ENCODE data around the gene TENT4A.

TENT4A gene

DNA sequence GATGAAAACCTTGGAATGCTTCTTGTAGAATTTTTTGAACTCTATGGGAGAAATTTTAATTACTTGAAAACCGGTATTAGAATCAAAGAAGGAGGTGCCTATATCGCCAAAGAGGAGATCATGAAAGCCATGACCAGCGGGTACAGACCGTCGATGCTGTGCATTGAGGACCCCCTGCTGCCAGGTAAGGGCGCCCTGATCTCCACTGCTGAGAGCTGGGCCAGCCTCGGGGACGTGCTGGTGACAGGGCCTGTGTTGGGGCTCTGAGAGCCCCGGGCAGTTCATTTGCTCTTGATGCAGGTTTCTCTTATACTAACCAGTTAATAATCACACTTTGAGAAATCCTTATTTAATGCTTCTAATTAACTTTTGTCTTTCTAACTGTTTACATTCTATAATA is 33.0 kb downstream of the TENT4A start:
- Histone ChIP-seq H3K27me3 (ENCODE audit: insufficient read depth, low read length, poor library complexity) (no peaks in the 10 kb centered on the region), H3K36me3 (ENCODE audit: insufficient read depth, low read length) (peaks cover 96% of the 10 kb centered on the region), H3K9me3 (ENCODE audit: insufficient read depth, low read length, severe bottlenecking) (no peaks in the 10 kb centered on the region), H4K20me1 (ENCODE audit: insufficient read depth, low read length) (peaks cover 82% of the 10 kb centered on the region), H3K4me1 (ENCODE audit: insufficient read depth, low read length) (no peaks in the 10 kb centered on the region), H3K4me3 (ENCODE audit: low read depth in 1 of 2, low read length in 2 of 2) (no peak overlapping the region), H2AFZ (ENCODE audit: low read depth, low read length) (no peak overlapping the region), H3K9ac (ENCODE audit: low read depth, low read length) (no peak overlapping the region), H3K27ac (ENCODE audit: low read length) (no peak overlapping the region), H3K4me2 (ENCODE audit: insufficient read depth, low read length) (no peak overlapping the region), H3K79me2 (ENCODE audit: insufficient read depth, low read length) (peaks cover 84% of the 10 kb centered on the region)
- no peak for TF ChIP-seq EZH2 (IDR thresholded peaks at IDR 0.05; ENCODE audit: borderline replicate concordance, low read depth, low read length, severe bottlenecking)
- TF ChIP-seq, protein P1, sequence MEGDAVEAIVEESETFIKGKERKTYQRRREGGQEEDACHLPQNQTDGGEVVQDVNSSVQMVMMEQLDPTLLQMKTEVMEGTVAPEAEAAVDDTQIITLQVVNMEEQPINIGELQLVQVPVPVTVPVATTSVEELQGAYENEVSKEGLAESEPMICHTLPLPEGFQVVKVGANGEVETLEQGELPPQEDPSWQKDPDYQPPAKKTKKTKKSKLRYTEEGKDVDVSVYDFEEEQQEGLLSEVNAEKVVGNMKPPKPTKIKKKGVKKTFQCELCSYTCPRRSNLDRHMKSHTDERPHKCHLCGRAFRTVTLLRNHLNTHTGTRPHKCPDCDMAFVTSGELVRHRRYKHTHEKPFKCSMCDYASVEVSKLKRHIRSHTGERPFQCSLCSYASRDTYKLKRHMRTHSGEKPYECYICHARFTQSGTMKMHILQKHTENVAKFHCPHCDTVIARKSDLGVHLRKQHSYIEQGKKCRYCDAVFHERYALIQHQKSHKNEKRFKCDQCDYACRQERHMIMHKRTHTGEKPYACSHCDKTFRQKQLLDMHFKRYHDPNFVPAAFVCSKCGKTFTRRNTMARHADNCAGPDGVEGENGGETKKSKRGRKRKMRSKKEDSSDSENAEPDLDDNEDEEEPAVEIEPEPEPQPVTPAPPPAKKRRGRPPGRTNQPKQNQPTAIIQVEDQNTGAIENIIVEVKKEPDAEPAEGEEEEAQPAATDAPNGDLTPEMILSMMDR (IDR thresholded peaks at IDR 0.05; ENCODE audit: borderline replicate concordance, extremely low read depth, low read length, poor library complexity, severe bottlenecking) = no peak
- ATAC-seq (ENCODE audit: insufficient read depth, low read depth) (no peak), DNase-seq (no peak)

DNA sequence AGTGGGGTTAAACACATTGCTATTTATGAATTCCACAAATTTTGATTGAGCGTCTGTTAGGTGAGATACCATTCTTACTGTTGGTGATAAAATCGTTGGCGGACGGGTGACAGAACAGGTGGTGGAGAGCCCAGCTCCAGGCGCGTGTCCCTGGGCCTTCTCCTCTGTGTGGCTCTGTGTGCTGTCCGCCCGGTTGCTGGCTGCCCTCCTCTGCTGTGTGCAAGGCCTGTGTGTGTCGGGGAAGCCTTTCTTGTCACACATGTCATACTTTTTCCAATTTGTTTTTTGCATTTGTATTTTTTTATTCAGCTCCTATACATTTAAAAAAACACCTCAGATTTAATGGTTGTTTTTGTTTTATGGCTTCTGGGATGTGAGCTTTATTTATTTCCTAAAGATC is 33.9 kb downstream of the TENT4A start:
- ATAC-seq (ENCODE audit: insufficient read depth, low read depth) (no peak), DNase-seq (no peak)
- no peak overlapping the region for H3K4me2 ChIP-seq (ENCODE audit: insufficient read depth, low read length)
- no peaks in the 10 kb centered on the region for H3K4me1 ChIP-seq (ENCODE audit: insufficient read depth, low read length)
- no peak overlapping the region for H3K4me3 ChIP-seq (ENCODE audit: low read depth in 1 of 2, low read length in 2 of 2)
- peaks cover 80% of the 10 kb centered on the region for H4K20me1 ChIP-seq (ENCODE audit: insufficient read depth, low read length)
- H3K27me3 ChIP-seq (ENCODE audit: insufficient read depth, low read length, poor library complexity) = no peaks in the 10 kb centered on the region
- H3K36me3 ChIP-seq (ENCODE audit: insufficient read depth, low read length) = peaks cover 97% of the 10 kb centered on the region
- no peak overlapping the region for H2AFZ ChIP-seq (ENCODE audit: low read depth, low read length)
- no peak overlapping the region for H3K27ac ChIP-seq (ENCODE audit: low read length)
- peaks cover 81% of the 10 kb centered on the region for H3K79me2 ChIP-seq (ENCODE audit: insufficient read depth, low read length)
- no peaks in the 10 kb centered on the region for H3K9me3 ChIP-seq (ENCODE audit: insufficient read depth, low read length, severe bottlenecking)
- H3K9ac ChIP-seq (ENCODE audit: low read depth, low read length) = no peak overlapping the region
- TF ChIP-seq, protein P1 (IDR thresholded peaks at IDR 0.05; ENCODE audit: borderline replicate concordance, extremely low read depth, low read length, poor library complexity, severe bottlenecking) = no peak

DNA sequence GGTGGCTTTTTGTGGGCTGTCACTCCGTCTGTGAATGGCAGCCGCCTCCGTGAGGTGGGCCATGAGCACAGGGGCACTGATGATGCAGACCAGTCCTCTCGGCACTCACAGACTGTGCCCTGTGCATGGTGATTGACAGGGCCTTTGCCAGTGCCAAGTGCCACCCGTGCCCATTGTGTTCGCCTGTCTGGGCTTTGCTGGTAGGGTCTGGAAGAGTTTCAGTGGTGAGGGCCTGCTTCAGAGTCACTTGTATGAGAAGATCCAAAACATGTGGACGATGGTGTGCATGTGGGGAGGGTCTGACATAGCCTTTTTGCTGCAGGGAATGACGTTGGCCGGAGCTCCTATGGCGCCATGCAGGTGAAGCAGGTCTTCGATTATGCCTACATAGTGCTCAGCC is 34.9 kb downstream of the TENT4A start:
- ATAC-seq (ENCODE audit: insufficient read depth, low read depth) = no peak
- Histone ChIP-seq H3K36me3 (ENCODE audit: insufficient read depth, low read length) (peaks cover 97% of the 10 kb centered on the region), H3K79me2 (ENCODE audit: insufficient read depth, low read length) (peaks cover 74% of the 10 kb centered on the region), H3K4me1 (ENCODE audit: insufficient read depth, low read length) (no peaks in the 10 kb centered on the region), H3K27me3 (ENCODE audit: insufficient read depth, low read length, poor library complexity) (no peaks in the 10 kb centered on the region), H3K4me3 (ENCODE audit: low read depth in 1 of 2, low read length in 2 of 2) (no peak overlapping the region), H3K9me3 (ENCODE audit: insufficient read depth, low read length, severe bottlenecking) (no peaks in the 10 kb centered on the region), H2AFZ (ENCODE audit: low read depth, low read length) (no peak overlapping the region), H4K20me1 (ENCODE audit: insufficient read depth, low read length) (peaks cover 80% of the 10 kb centered on the region), H3K4me2 (ENCODE audit: insufficient read depth, low read length) (no peak overlapping the region), H3K9ac (ENCODE audit: low read depth, low read length) (no peak overlapping the region), H3K27ac (ENCODE audit: low read length) (no peak overlapping the region)
- no peak for TF ChIP-seq EZH2 (IDR thresholded peaks at IDR 0.05; ENCODE audit: borderline replicate concordance, low read depth, low read length, severe bottlenecking)
- TF ChIP-seq, protein P1 (IDR thresholded peaks at IDR 0.05; ENCODE audit: borderline replicate concordance, extremely low read depth, low read length, poor library complexity, severe bottlenecking) = no peak
- no peak for DNase-seq

Data from DND-41 (cell line).